DMS 273 (cell line): ENCODE data around the gene COX8A.
"Not testable (repeated sequence)": the region's sequence is repeated elsewhere in the genome, so short reads cannot be mapped to it uniquely, and the experiment has no call there.

ENCODE experiments used
- DNase-seq: peaks from one replicate; lab custom pipeline; 2025; ENCODE audit not compliant: unreplicated experiment; lab: John Stamatoyannopoulos, UW

COX8A gene, protein sequence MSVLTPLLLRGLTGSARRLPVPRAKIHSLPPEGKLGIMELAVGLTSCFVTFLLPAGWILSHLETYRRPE

DNA sequence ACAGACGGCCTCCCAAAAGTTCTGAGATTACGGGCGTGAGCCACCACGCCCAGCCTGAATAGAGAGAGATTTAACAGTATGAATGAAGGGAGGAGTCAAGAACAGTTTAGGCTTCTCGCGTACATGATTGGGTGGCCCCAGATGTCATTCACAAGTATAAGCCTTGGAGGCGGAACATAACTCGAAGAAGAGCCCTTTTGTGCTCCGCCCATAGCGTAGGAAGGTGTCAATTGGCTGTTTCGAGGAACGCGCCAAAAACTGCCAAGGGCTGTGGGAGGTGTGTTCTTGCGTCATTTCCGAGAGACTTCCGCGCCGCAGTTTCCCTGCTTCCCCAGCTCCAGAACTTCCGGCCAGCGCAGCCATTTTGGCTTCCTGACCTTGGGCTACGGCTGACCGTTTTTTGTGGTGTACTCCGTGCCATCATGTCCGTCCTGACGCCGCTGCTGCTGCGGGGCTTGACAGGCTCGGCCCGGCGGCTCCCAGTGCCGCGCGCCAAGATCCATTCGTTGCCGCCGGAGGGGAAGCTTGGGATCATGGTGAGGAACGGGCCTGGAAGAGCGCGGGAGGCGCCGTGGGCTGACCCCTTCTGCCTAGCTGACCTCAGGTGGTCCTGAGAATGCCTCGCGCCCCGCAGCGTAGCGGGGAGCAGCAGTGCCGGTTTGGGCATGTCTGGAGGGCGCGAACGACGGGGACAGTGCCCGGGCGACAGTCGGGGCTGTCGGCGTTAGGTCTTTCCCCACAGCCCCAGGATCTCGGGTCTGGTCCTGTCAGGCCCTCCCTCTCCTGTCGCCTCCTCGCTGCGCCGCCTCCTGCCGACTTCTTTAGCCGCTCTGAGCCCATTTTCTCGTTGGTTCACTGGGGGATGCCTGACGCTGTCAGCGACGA lies at the start of gene COX8A:
TSS of gene COX8A (plus strand) at position 362 of the 885 bp plus-strand sequence. CDS start at position 423, 61 bp downstream.
- peak; percentile 100 for DNase-seq

DNA sequence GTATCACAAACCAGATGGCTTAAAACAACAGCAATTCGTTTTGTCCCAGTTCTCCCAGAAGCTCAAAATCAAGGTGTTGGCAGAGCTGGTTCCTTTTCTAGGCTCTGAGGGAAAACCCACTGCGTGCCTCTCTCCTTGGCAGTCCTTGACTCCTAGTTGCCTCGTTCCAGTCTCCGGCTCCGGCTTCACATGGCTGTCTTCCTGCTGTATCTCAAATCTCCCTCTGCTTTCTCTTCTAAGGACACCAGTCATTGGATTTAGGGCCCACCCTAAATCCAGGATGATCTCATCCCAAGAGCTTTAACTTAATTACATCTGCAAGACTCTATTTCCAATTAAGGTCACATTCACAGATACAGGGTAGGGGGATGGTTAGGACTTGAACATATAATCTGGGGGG lies 44.8 kb upstream of the COX8A start:
- no peak for DNase-seq

- DNase-seq, result no peak
Measured at GRCh38 chr11:63931045-63931444, 43.4 kb upstream of the COX8A start.

- DNase-seq, result no peak
Measured at GRCh38 chr11:63931876-63932275, 42.5 kb upstream of the COX8A start.

- no peak for DNase-seq
Measured at GRCh38 chr11:63933459-63933858, 41.0 kb upstream of the COX8A start.

DNA sequence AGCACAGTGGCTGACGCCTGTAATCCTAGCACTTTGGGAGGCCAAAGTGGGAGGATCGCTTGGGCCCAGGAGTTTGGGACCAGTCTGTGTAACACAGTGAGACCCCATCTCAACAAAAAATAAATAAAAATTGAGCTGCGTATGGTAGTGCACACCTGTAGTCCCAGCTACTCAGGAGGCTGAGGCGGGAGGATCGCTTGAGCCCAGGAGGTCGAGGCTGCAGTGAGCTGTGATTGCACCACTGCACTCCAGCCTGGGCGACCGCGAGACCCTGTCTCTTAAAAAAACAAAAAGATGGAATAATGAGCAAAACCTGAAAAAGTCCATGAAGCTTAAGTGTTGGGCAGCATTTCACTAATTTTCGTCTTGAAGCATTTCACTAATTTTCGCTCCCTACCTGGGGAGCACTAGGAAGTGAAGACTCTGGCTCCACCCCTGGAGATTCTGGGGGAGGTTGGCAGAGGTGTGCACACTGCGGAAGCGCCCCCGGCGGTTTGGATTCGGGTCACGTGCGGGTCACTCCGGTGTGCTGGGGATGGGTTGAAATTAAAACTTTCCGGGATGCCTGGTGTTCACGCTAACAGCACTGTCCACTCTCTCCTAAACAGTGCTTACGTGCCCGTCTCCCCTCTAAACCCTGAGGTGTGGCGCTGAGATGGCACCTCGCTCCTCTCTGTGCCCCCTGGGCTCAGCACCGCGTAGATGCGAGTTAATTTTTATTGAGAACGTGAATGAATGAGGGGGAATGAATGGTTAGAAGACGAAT lies 36.5 kb upstream of the COX8A start:
- no peak for DNase-seq

DNA sequence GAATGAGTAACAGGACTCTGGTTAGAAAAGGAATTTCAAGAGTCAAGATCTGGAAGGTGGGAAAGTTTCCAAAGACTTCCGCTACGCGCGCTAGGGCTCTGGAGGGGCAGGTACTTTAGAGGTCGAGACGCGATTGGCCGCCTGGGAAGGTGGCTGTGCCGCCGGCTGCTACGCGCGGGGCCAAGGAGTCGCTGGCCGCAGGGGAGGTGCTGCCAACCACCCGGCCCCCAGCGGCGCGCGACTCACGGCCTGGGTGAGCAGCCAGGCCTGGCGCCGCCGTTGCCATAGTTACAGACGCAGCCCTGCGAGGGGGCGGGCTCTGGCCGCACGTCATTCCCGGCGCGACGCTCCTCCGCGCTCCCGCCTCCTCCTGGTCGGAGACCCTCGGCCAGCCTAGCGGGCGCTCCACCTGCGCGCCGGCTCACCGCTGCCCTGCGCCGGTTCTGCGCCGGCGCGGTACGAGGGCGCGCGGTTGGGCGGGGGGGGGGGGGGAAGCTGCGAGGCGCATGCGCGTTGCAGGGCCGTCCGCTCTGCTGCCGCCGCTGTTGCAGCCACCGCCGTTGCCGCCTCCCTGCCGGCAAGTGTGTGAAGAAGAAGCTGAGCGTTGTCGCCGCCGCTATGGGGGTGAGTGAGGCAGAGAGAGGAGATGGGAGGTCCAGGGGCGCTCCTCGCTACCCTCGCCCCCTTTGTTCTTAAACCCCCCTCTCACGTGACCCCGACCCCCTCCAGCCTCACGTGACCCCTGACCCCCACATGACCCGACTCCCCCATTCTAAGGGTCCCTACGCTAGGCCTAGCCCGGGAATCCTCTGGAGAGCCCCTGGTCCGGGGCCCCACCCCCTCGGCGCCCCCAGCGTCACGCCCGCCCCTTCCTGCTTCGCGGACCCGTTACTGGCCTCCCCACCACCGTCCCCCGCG lies 35.7 kb upstream of the COX8A start, which contains the start of gene NAA40:
TSS of gene NAA40 (plus strand) at position 524 of the 918 bp plus-strand sequence. CDS start at position 619, 95 bp downstream.
- peak; percentile 97 for DNase-seq

DNA sequence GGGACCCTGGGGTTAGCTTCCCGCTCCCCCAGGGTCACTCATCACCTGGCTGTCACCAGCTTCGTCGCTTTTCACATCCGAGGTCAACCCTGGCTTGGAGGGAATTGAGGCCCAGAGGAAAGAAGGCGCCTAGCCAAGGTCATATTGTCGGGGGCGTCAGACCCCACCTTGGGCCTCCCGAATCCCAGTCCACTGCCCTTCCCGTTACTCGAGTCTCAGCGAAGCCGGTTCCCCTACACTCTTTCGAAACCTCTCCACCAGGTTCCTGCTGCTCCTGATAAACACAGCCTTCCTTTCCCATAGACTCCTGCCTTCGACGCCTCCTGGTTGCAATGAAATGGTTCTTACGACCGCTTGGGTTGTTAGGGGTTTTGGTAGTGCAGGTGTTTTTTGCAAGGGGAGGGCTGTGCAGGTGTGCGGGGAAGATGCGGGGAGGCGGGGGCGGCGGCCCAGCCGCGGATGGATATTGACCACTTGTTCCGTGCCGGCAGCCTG lies 35.0 kb upstream of the COX8A start:
- DNase-seq, result peak; percentile 33

DNA sequence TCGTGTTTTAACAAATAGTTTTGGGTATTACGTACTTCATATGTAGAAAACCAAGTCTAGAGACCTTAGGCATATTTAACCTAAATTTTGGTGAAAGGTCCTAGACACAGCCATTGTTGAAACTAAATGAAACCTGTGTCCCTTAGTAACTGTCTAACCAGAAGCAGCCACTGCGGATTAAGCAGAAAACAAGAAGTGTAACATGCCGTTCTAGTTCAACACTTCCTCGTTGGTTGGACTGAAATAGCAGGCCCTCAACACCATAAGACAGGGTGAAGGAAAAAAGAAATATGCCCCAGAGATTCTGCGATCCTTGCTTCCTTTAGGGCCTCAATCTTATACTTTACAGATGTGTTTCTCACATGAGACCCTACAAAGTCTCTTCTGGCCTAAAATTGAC lies 33.6 kb upstream of the COX8A start:
- no peak for DNase-seq

- no peak for DNase-seq
Measured at GRCh38 chr11:63941901-63942300, 32.5 kb upstream of the COX8A start.

GRCh38 chr11:63942803-63943202 lies 31.6 kb upstream of the COX8A start:
- no peak for DNase-seq

DNA sequence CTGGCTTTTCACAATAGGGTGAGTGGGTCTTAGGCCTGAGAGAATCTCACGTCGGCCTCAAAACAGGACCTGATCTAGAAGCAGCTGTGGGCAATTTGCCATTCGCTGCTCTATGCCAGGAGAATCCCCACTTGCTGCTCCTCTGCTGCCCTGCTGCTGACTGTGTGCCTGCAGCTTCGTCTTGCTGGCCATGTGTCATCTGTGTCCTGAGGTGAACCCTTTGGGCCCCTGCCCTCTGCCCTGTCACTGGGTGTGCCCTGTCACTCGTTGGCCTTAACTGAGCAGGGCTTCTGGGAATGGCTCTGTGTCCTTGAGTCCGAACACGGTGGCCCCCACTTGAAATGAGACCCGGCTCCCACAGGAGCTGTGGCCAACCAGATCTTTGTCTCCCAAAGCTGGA lies 29.4 kb upstream of the COX8A start:
- DNase-seq, result peak; percentile 64

DNA sequence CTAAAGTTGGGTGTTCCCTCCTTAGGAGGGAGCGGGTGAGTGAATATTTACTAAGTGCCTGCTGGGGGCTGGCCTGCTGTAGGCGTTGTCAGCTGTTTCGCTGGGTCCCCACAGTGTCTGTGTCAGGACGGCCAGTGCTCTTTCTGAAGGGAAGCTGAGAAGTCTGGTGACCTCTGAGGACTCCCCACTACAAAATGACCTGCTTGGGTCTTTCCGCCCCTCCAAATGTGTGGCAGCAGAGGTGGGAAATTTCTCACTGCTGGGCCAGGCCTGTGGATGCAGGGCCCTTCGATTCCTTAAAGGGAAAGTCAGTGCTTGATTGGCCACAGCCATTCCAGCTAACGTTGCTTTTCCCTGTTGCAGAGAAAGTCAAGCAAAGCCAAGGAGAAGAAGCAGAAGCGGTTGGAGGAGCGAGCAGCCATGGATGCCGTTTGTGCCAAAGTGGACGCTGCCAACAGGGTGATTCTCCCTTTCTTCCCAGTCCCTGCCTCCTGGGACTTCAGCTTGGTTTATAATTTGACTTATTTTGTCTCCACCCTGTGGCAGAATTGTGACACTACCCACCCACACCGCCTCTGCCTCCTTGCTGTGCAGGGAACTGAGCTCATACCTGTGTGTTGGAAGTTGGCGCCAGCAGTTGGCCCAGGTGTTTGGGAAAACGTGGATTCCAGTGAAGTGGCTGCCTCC lies 28.8 kb upstream of the COX8A start:
- DNase-seq, result peak; percentile 84

- DNase-seq, result no peak
Measured at GRCh38 chr11:63951779-63952536, 22.5 kb upstream of the COX8A start.

- DNase-seq, result no peak
Measured at GRCh38 chr11:63952570-63952969, 21.9 kb upstream of the COX8A start.

GRCh38 chr11:63958008-63958407 lies 16.4 kb upstream of the COX8A start:
- DNase-seq, result peak; percentile 29

GRCh38 chr11:63961608-63962412 lies 12.6 kb upstream of the COX8A start:
- peak; percentile 80 for DNase-seq

- not testable (repeated sequence) for DNase-seq
Measured at GRCh38 chr11:63963895-63964294, 10.5 kb upstream of the COX8A start.
